H9 (cell line): ENCODE results near the gene PSMB7. TPM values are rescaled to one million over a fixed set of nuclear protein-coding genes. Genes with fewer than 3 reads are reported as not detected.

Experiments used
- DNase-seq: peaks from one replicate; pipeline ENCODE4 v3.0.0-alpha.2; 2017
- H2AFZ ChIP-seq: one replicate; pipeline ENCODE4 v1.6.1; 2013; ENCODE audit warnings: mild to moderate bottlenecking, low read length, control low read depth, moderate library complexity
- H2AK5ac ChIP-seq: 2 replicates; pipeline ENCODE4 v1.6.1; 2013; ENCODE audit warnings: low read length, control low read depth, mixed read lengths; ENCODE audit not compliant: insufficient read length
- H2BK120ac ChIP-seq: one replicate; pipeline ENCODE4 v1.6.1; 2013; ENCODE audit warnings: low read depth, mild to moderate bottlenecking, low read length, control low read depth, inconsistent platforms; ENCODE audit not compliant: poor library complexity, severe bottlenecking
- H2BK12ac ChIP-seq: 2 replicates; pipeline ENCODE4 v1.6.1; 2013; ENCODE audit warnings: low read length, control low read depth, mixed read lengths, low read depth; ENCODE audit not compliant: insufficient read length
- H2BK15ac ChIP-seq: 2 replicates; pipeline ENCODE4 v1.6.1; 2013; ENCODE audit warnings: low read depth, low read length, control low read depth
- H2BK20ac ChIP-seq: one replicate; pipeline ENCODE4 v1.6.1; 2013; ENCODE audit warnings: low read depth, mild to moderate bottlenecking, low read length, control low read depth, inconsistent platforms; ENCODE audit not compliant: poor library complexity, severe bottlenecking
- H2BK5ac ChIP-seq: 2 replicates; pipeline ENCODE4 v1.6.1; 2013; ENCODE audit warnings: low read length, control low read depth, mixed read lengths; ENCODE audit not compliant: insufficient read length
- H3K14ac ChIP-seq: 2 replicates; pipeline ENCODE4 v1.6.1; 2013; ENCODE audit warnings: low read length, control low read depth; ENCODE audit not compliant: insufficient read depth
- H3K18ac ChIP-seq: 2 replicates; pipeline ENCODE4 v1.6.1; 2013; ENCODE audit warnings: low read depth, mild to moderate bottlenecking, mixed read lengths, low read length, control low read depth; ENCODE audit not compliant: insufficient read length
- H3K23ac ChIP-seq: 2 replicates; pipeline ENCODE4 v1.6.1; 2013; ENCODE audit warnings: low read length, control low read depth, mixed read lengths, low read depth; ENCODE audit not compliant: insufficient read length
- H3K23me2 ChIP-seq: 2 replicates; pipeline ENCODE4 v1.6.1; 2013; ENCODE audit warnings: low read depth, mild to moderate bottlenecking, mixed read lengths, low read length, control low read depth; ENCODE audit not compliant: insufficient read length, poor library complexity, severe bottlenecking
- H3K27ac ChIP-seq: 2 replicates; pipeline ENCODE4 v1.5.1; 2013; ENCODE audit warnings: low read length, control low read depth, mixed read lengths, low read depth; ENCODE audit not compliant: insufficient read length
- H3K27me3 ChIP-seq: 2 replicates; pipeline ENCODE4 v1.6.1; 2013; ENCODE audit warnings: low read length, control low read depth, inconsistent platforms; ENCODE audit not compliant: insufficient read depth
- H3K4ac ChIP-seq: 2 replicates; pipeline ENCODE4 v1.6.1; 2013; ENCODE audit warnings: low read depth, mild to moderate bottlenecking, control low read depth, inconsistent platforms, low read length, moderate library complexity
- H3K4me1 ChIP-seq: 2 replicates; pipeline ENCODE4 v1.6.1; 2013; ENCODE audit warnings: low read length, control low read depth, inconsistent platforms; ENCODE audit not compliant: insufficient read depth
- H3K4me2 ChIP-seq: 2 replicates; pipeline ENCODE4 v1.6.1; 2013; ENCODE audit warnings: low read length, control low read depth, mixed read lengths; ENCODE audit not compliant: insufficient read length, insufficient read depth
- H3K56ac ChIP-seq: 2 replicates; pipeline ENCODE4 v1.6.1; 2013; ENCODE audit warnings: low read depth, mild to moderate bottlenecking, mixed read lengths, low read length, control low read depth; ENCODE audit not compliant: insufficient read length
- H3K79me1 ChIP-seq: 2 replicates; pipeline ENCODE4 v1.6.1; 2013; ENCODE audit warnings: low read depth, mild to moderate bottlenecking, moderate library complexity, low read length, control low read depth, inconsistent platforms; ENCODE audit not compliant: insufficient read depth, poor library complexity, severe bottlenecking
- H3K79me2 ChIP-seq: 2 replicates; pipeline ENCODE4 v1.6.1; 2013; ENCODE audit warnings: low read length, control low read depth, inconsistent platforms; ENCODE audit not compliant: insufficient read depth
- H3K9ac ChIP-seq: 2 replicates; pipeline ENCODE4 v1.6.1; 2013; ENCODE audit warnings: low read length, control low read depth, mixed read lengths; ENCODE audit not compliant: insufficient read length; ENCODE audit errors: extremely low read depth
- H3K9me3 ChIP-seq: one replicate; pipeline ENCODE4 v1.6.1; 2013; ENCODE audit warnings: low read depth, low read length, inconsistent platforms; ENCODE audit not compliant: control insufficient read depth
- H3T11ph ChIP-seq: one replicate; pipeline ENCODE4 v1.6.1; 2013; ENCODE audit warnings: mild to moderate bottlenecking, low read length, control low read depth, inconsistent platforms
- H4K20me1 ChIP-seq: one replicate; pipeline ENCODE4 v1.6.1; 2013; ENCODE audit not compliant: control insufficient read depth, insufficient read length, insufficient read depth
- H4K5ac ChIP-seq: 2 replicates; pipeline ENCODE4 v1.6.1; 2013; ENCODE audit warnings: low read depth, mild to moderate bottlenecking, mixed read lengths, low read length, control low read depth; ENCODE audit not compliant: insufficient read length
- H4K8ac ChIP-seq: replicated peaks from 2 replicates; pipeline ENCODE4 v1.6.1; 2013; ENCODE audit warnings: low read length, control low read depth, mixed read lengths, low read depth; ENCODE audit not compliant: insufficient read length
- H4K91ac ChIP-seq: 2 replicates; pipeline ENCODE4 v1.6.1; 2013; ENCODE audit warnings: low read depth, mild to moderate bottlenecking, moderate library complexity, mixed read lengths, low read length, control low read depth; ENCODE audit not compliant: insufficient read length
- H3K27ac Mint-ChIP-seq, 3 experiments: 2 replicates in 2 of 3; 3 replicates in 1 of 3; pipeline ENCODE4 v1.8.0; 2020 to 2021; ENCODE audit warnings: mixed read lengths in 3 of 3, mild to moderate bottlenecking in 1 of 3, moderate library complexity in 1 of 3
- H3K27me3 Mint-ChIP-seq: 2 replicates; pipeline ENCODE4 v1.8.0; 2021; ENCODE audit warnings: low read depth, mild to moderate bottlenecking, moderate library complexity, mixed read lengths
- H3K36me3 Mint-ChIP-seq, 3 experiments: 2 replicates in 2 of 3; 3 replicates in 1 of 3; pipeline ENCODE4 v1.8.0; 2020 to 2021; ENCODE audit warnings: low read depth in 3 of 3, mixed read lengths in 3 of 3; ENCODE audit not compliant: insufficient read depth in 1 of 3
- H3K4me1 Mint-ChIP-seq, 2 experiments: 2 replicates each; pipeline ENCODE4 v1.8.0; 2020; ENCODE audit warnings: mixed read lengths in 2 of 2
- H3K4me3 Mint-ChIP-seq, 2 experiments: 2 replicates in 1 of 2; 3 replicates in 1 of 2; pipeline ENCODE4 v1.8.0; 2020 to 2021; ENCODE audit warnings: mild to moderate bottlenecking in 2 of 2, mixed read lengths in 2 of 2, moderate library complexity in 1 of 2
- H3K9me3 Mint-ChIP-seq, 2 experiments: 2 replicates in 1 of 2; 3 replicates in 1 of 2; pipeline ENCODE4 v1.8.0; 2020; ENCODE audit warnings: mild to moderate bottlenecking in 2 of 2, mixed read lengths in 2 of 2, moderate library complexity in 1 of 2
- CTCF ChIP-seq: fragments of 200-600 bp; sonication (generic); conservative IDR thresholded peaks from 3 replicates; pipeline ENCODE4 v1.8.0; 2021; ENCODE audit warnings: antibody characterized with exemption, mild to moderate bottlenecking
- WGBS: extraction: QIAGEN DNeasy Blood & Tissue Kit; methylation state at CpG from one replicate; pipeline ENCODE4 v1.1.7; 2013; ENCODE audit warnings: missing lambda C conversion rate, low lambda C conversion rate, mixed read lengths; ENCODE audit not compliant: insufficient read length; ENCODE audit errors: extremely low coverage; 5-methylcytosine and 5-hydroxymethylcytosine counted together
- total RNA-seq: library from RNA; stranded (reverse); gene quantifications from 2 replicates; pipeline ENCODE4 v1.2.1, GENCODE V29; 2021

Gene PSMB7
- total RNA-seq, 1 experiment from 2014 or later = 209 TPM

GRCh38 chr9:124448019-124448418 is 32.8 kb upstream of the PSMB7 start:
- no peak overlapping the region for H2BK12ac ChIP-seq
- H3K4ac ChIP-seq = no peak overlapping the region
- H3K27me3 Mint-ChIP-seq = peaks cover 33% of the 10 kb centered on the region
- H3K9ac ChIP-seq = no peak overlapping the region
- no peaks in the 10 kb centered on the region for H4K20me1 ChIP-seq
- H3T11ph ChIP-seq = no peak overlapping the region
- no peaks in the 10 kb centered on the region for H3K79me2 ChIP-seq
- WGBS = no CpG with 5 or more reads among the region's 7 CpGs
- H2BK5ac ChIP-seq = no peak overlapping the region
- no peaks in the 10 kb centered on the region; a peak in 1 of 5 replicates for H3K9me3 Mint-ChIP-seq
- no peak overlapping the region for H2AFZ ChIP-seq
- peaks cover 12% of the 10 kb centered on the region for H3K27me3 ChIP-seq
- H3K23me2 ChIP-seq = peaks cover 5% of the 10 kb centered on the region
- no peak overlapping the region for H4K8ac ChIP-seq
- no peaks in the 10 kb centered on the region; the same call in 1 of the 2 replicates for H3K4me1 ChIP-seq
- H3K4me3 Mint-ChIP-seq = no peak overlapping the region
- H2AK5ac ChIP-seq = no peak overlapping the region
- H3K56ac ChIP-seq = no peak overlapping the region
- H3K27ac ChIP-seq = no peak overlapping the region
- H2BK20ac ChIP-seq = no peak overlapping the region
- H4K91ac ChIP-seq = no peak overlapping the region
- H3K9me3 ChIP-seq = no peaks in the 10 kb centered on the region
- no peak overlapping the region for H3K14ac ChIP-seq
- H3K23ac ChIP-seq = no peak overlapping the region
- no peak for DNase-seq
- no peaks in the 10 kb centered on the region for H3K36me3 Mint-ChIP-seq
- TF ChIP-seq CTCF = no peak
- peaks cover 13 to 22% of the 10 kb centered on the region in 2 experiments for H3K4me1 Mint-ChIP-seq
- no peak overlapping the region for H2BK120ac ChIP-seq
- H4K5ac ChIP-seq = no peak overlapping the region
- H2BK15ac ChIP-seq = no peak overlapping the region
- no peak overlapping the region for H3K4me2 ChIP-seq
- H3K18ac ChIP-seq = no peak overlapping the region
- H3K79me1 ChIP-seq = no peaks in the 10 kb centered on the region
- no peak overlapping the region for H3K27ac Mint-ChIP-seq
